ENCODE data around the gene RABGAP1L.

RABGAP1L gene

GRCh38 chr1:174966008-174966572 lies 806.8 kb downstream of the RABGAP1L start:
- H3K14ac ChIP-seq (ENCODE audit: low read length) = no peak overlapping the region
- H2BK5ac ChIP-seq (ENCODE audit: low read length) = no peak overlapping the region
- H2BK15ac ChIP-seq (ENCODE audit: low read length) = no peak overlapping the region
- no peak for DNase-seq (ENCODE audit: low spot score)
- H3K23ac ChIP-seq (ENCODE audit: low read depth, low read length, poor library complexity) = no peak overlapping the region
- no peaks in the 10 kb centered on the region for H3K79me1 ChIP-seq (ENCODE audit: low read depth, low read length)
- H2BK120ac ChIP-seq (ENCODE audit: low read depth, low read length) = no peak overlapping the region
- no peak overlapping the region for H3K18ac ChIP-seq (ENCODE audit: low read length)
- H4K8ac ChIP-seq (ENCODE audit: low read depth, low read length) = no peak overlapping the region
- no peaks in the 10 kb centered on the region for H3K27me3 ChIP-seq (ENCODE audit: control insufficient read depth in 3 of 3, insufficient read depth in 3 of 3, low read depth in 1 of 3, low read length in 3 of 3)
- no peak overlapping the region for H3K4ac ChIP-seq (ENCODE audit: low read length)
- no peak overlapping the region for H2AFZ ChIP-seq (ENCODE audit: low read length)
- H3K27ac ChIP-seq (replicated peaks; ENCODE audit: low read length) = no peak overlapping the region
- H3K9me3 ChIP-seq (replicated peaks in 1 of 2; ENCODE audit: control insufficient read depth in 2 of 2, insufficient read depth in 1 of 2, low read depth in 1 of 2, low read length in 2 of 2) = no peaks in the 10 kb centered on the region
- no peak overlapping the region for H2BK12ac ChIP-seq (ENCODE audit: low read length)
- H2AK5ac ChIP-seq (ENCODE audit: low read depth, low read length) = no peak overlapping the region
- WGBS, 2 donors (ENCODE audit: extremely low coverage in 2 of 2, insufficient read length in 2 of 2, insufficient replicate concordance in 1 of 2) = no CpG with 5 or more reads among the region's 1 CpG
- no peaks in the 10 kb centered on the region for H3K36me3 ChIP-seq (replicated peaks in 1 of 2; ENCODE audit: control insufficient read depth in 2 of 2, insufficient read depth in 2 of 2, low read length in 2 of 2)
- H3K4me3 ChIP-seq (ENCODE audit: low read length in 2 of 2) = no peak overlapping the region
- H3K4me1 ChIP-seq (ENCODE audit: control insufficient read depth in 2 of 2, insufficient read depth in 1 of 2, low read depth in 1 of 2, low read length in 2 of 2) = peaks cover 2 to 4% of the 10 kb centered on the region in 2 donors
- no peak overlapping the region for H3K9ac ChIP-seq (ENCODE audit: low read depth, low read length, poor library complexity)
- H3K4me2 ChIP-seq (ENCODE audit: insufficient read depth, low read length, poor library complexity, severe bottlenecking) = no peak overlapping the region
- no peak overlapping the region for H4K91ac ChIP-seq (ENCODE audit: low read depth, low read length, poor library complexity)

- H3K9me3 ChIP-seq (replicated peaks in 1 of 2; ENCODE audit: control insufficient read depth in 2 of 2, insufficient read depth in 1 of 2, low read depth in 1 of 2, low read length in 2 of 2) = no peaks in the 10 kb centered on the region
- no peak overlapping the region for H4K8ac ChIP-seq (ENCODE audit: low read depth, low read length)
- H3K27me3 ChIP-seq (ENCODE audit: control insufficient read depth in 3 of 3, insufficient read depth in 3 of 3, low read depth in 1 of 3, low read length in 3 of 3) = no peaks in the 10 kb centered on the region
- H3K79me1 ChIP-seq (ENCODE audit: low read depth, low read length) = no peaks in the 10 kb centered on the region
- no peak overlapping the region for H3K18ac ChIP-seq (ENCODE audit: low read length)
- no peak overlapping the region for H3K14ac ChIP-seq (ENCODE audit: low read length)
- H3K4me1 ChIP-seq (ENCODE audit: control insufficient read depth in 2 of 2, insufficient read depth in 1 of 2, low read depth in 1 of 2, low read length in 2 of 2) = peaks cover 2 to 4% of the 10 kb centered on the region in 2 donors
- H3K9ac ChIP-seq (ENCODE audit: low read depth, low read length, poor library complexity) = no peak overlapping the region
- H3K4me2 ChIP-seq (ENCODE audit: insufficient read depth, low read length, poor library complexity, severe bottlenecking) = no peak overlapping the region
- no CpG with 5 or more reads among the region's 4 CpGs for WGBS, 2 donors (ENCODE audit: extremely low coverage in 2 of 2, insufficient read length in 2 of 2, insufficient replicate concordance in 1 of 2)
- H2AFZ ChIP-seq (ENCODE audit: low read length) = no peak overlapping the region
- no peak overlapping the region for H2AK5ac ChIP-seq (ENCODE audit: low read depth, low read length)
- H2BK15ac ChIP-seq (ENCODE audit: low read length) = no peak overlapping the region
- DNase-seq (ENCODE audit: low spot score) = no peak
- H3K4ac ChIP-seq (ENCODE audit: low read length) = no peak overlapping the region
- no peak overlapping the region for H4K91ac ChIP-seq (ENCODE audit: low read depth, low read length, poor library complexity)
- H3K23ac ChIP-seq (ENCODE audit: low read depth, low read length, poor library complexity) = no peak overlapping the region
- no peak overlapping the region for H3K27ac ChIP-seq (replicated peaks; ENCODE audit: low read length)
- H2BK120ac ChIP-seq (ENCODE audit: low read depth, low read length) = no peak overlapping the region
- H3K36me3 ChIP-seq (replicated peaks in 1 of 2; ENCODE audit: control insufficient read depth in 2 of 2, insufficient read depth in 2 of 2, low read length in 2 of 2) = no peaks in the 10 kb centered on the region
- H3K4me3 ChIP-seq (ENCODE audit: low read length in 2 of 2) = no peak overlapping the region
- no peak overlapping the region for H2BK12ac ChIP-seq (ENCODE audit: low read length)
- no peak overlapping the region for H2BK5ac ChIP-seq (ENCODE audit: low read length)
Measured at GRCh38 chr1:174967845-174968705, 808.8 kb downstream of the RABGAP1L start.

- no peak overlapping the region for H2BK12ac ChIP-seq (ENCODE audit: low read length)
- no peak overlapping the region for H4K8ac ChIP-seq (ENCODE audit: low read depth, low read length)
- H3K9me3 ChIP-seq (replicated peaks in 1 of 2; ENCODE audit: control insufficient read depth in 2 of 2, insufficient read depth in 1 of 2, low read depth in 1 of 2, low read length in 2 of 2) = no peaks in the 10 kb centered on the region
- H2BK120ac ChIP-seq (ENCODE audit: low read depth, low read length) = no peak overlapping the region
- H3K4me2 ChIP-seq (ENCODE audit: insufficient read depth, low read length, poor library complexity, severe bottlenecking) = no peak overlapping the region
- H2BK15ac ChIP-seq (ENCODE audit: low read length) = no peak overlapping the region
- no peak overlapping the region for H3K4me3 ChIP-seq (ENCODE audit: low read length in 2 of 2)
- no peak overlapping the region for H2BK5ac ChIP-seq (ENCODE audit: low read length)
- no peak overlapping the region for H3K23ac ChIP-seq (ENCODE audit: low read depth, low read length, poor library complexity)
- no peak overlapping the region for H3K14ac ChIP-seq (ENCODE audit: low read length)
- DNase-seq (ENCODE audit: low spot score) = no peak
- H3K9ac ChIP-seq (ENCODE audit: low read depth, low read length, poor library complexity) = no peak overlapping the region
- H3K4me1 ChIP-seq (ENCODE audit: control insufficient read depth in 2 of 2, insufficient read depth in 1 of 2, low read depth in 1 of 2, low read length in 2 of 2) = peaks cover 2 to 4% of the 10 kb centered on the region in 2 donors
- H2AK5ac ChIP-seq (ENCODE audit: low read depth, low read length) = no peak overlapping the region
- H3K79me1 ChIP-seq (ENCODE audit: low read depth, low read length) = no peaks in the 10 kb centered on the region
- no peak overlapping the region for H4K91ac ChIP-seq (ENCODE audit: low read depth, low read length, poor library complexity)
- no peak overlapping the region for H3K18ac ChIP-seq (ENCODE audit: low read length)
- no peaks in the 10 kb centered on the region for H3K36me3 ChIP-seq (replicated peaks in 1 of 2; ENCODE audit: control insufficient read depth in 2 of 2, insufficient read depth in 2 of 2, low read length in 2 of 2)
- H2AFZ ChIP-seq (ENCODE audit: low read length) = no peak overlapping the region
- H3K27me3 ChIP-seq (ENCODE audit: control insufficient read depth in 3 of 3, insufficient read depth in 3 of 3, low read depth in 1 of 3, low read length in 3 of 3) = no peaks in the 10 kb centered on the region
- H3K4ac ChIP-seq (ENCODE audit: low read length) = no peak overlapping the region
- no CpG with 5 or more reads among the region's 5 CpGs for WGBS, 2 donors (ENCODE audit: extremely low coverage in 2 of 2, insufficient read length in 2 of 2, insufficient replicate concordance in 1 of 2)
- H3K27ac ChIP-seq (replicated peaks; ENCODE audit: low read length) = no peak overlapping the region
Measured at GRCh38 chr1:174968750-174969244, 809.5 kb downstream of the RABGAP1L start.

GRCh38 chr1:174969977-174970376 lies 810.7 kb downstream of the RABGAP1L start:
- H3K4me1 ChIP-seq (ENCODE audit: control insufficient read depth in 2 of 2, insufficient read depth in 1 of 2, low read depth in 1 of 2, low read length in 2 of 2) = peaks cover 2 to 4% of the 10 kb centered on the region in 2 donors
- no peaks in the 10 kb centered on the region for H3K79me1 ChIP-seq (ENCODE audit: low read depth, low read length)
- no CpG with 5 or more reads among the region's 1 CpG for WGBS, 2 donors (ENCODE audit: extremely low coverage in 2 of 2, insufficient read length in 2 of 2, insufficient replicate concordance in 1 of 2)

More at GRCh38 chr1:174969977-174970376, 810.7 kb downstream of the RABGAP1L start:
- Histone ChIP-seq H3K36me3 (replicated peaks in 1 of 2; ENCODE audit: control insufficient read depth in 2 of 2, insufficient read depth in 2 of 2, low read length in 2 of 2) (no peaks in the 10 kb centered on the region), H3K4ac (ENCODE audit: low read length) (no peak overlapping the region), H4K91ac (ENCODE audit: low read depth, low read length, poor library complexity) (no peak overlapping the region), H3K9ac (ENCODE audit: low read depth, low read length, poor library complexity) (no peak overlapping the region), H3K27me3 (ENCODE audit: control insufficient read depth in 3 of 3, insufficient read depth in 3 of 3, low read depth in 1 of 3, low read length in 3 of 3) (no peaks in the 10 kb centered on the region), H3K23ac (ENCODE audit: low read depth, low read length, poor library complexity) (no peak overlapping the region), H2BK15ac (ENCODE audit: low read length) (no peak overlapping the region), H2BK120ac (ENCODE audit: low read depth, low read length) (no peak overlapping the region), H2BK12ac (ENCODE audit: low read length) (no peak overlapping the region), H3K4me3 (ENCODE audit: low read length in 2 of 2) (no peak overlapping the region), H2BK5ac (ENCODE audit: low read length) (no peak overlapping the region), H4K8ac (ENCODE audit: low read depth, low read length) (no peak overlapping the region), H2AFZ (ENCODE audit: low read length) (no peak overlapping the region), H3K18ac (ENCODE audit: low read length) (no peak overlapping the region), H2AK5ac (ENCODE audit: low read depth, low read length) (no peak overlapping the region), H3K14ac (ENCODE audit: low read length) (no peak overlapping the region), H3K4me2 (ENCODE audit: insufficient read depth, low read length, poor library complexity, severe bottlenecking) (no peak overlapping the region), H3K9me3 (replicated peaks in 1 of 2; ENCODE audit: control insufficient read depth in 2 of 2, insufficient read depth in 1 of 2, low read depth in 1 of 2, low read length in 2 of 2) (no peaks in the 10 kb centered on the region), H3K27ac (replicated peaks; ENCODE audit: low read length) (no peak overlapping the region)
- no peak for DNase-seq (ENCODE audit: low spot score)

All from neuronal stem cell (in vitro differentiated cells).